SK-N-SH (cell line): ENCODE results near the gene PRSS56. TPM values are rescaled to one million over a fixed set of nuclear protein-coding genes. Genes with fewer than 3 reads are reported as not detected.

ENCODE experiments used
- CTCF ChIA-PET: fragments of 300-600, 350-600 bp; formaldehyde crosslinking; extraction: SDS; loops from one replicate; lab custom pipeline; 2021; lab: Yijun Ruan, JAX
- POLR2A ChIA-PET: fragments of 350-600 bp; sonication (Branson Sonifier 250); formaldehyde crosslinking; extraction: SDS; loops from one replicate; lab custom pipeline; 2020; ENCODE audit warnings: antibody characterized with exemption, inconsistent platforms; lab: Yijun Ruan, JAX
- DNase-seq: peaks from one replicate; pipeline ENCODE4 v3.0.0; 2012
- H2AFZ ChIP-seq: fragments of 200-600 bp; sonication (generic); 2 replicates; pipeline ENCODE4 v1.8.1; 2016; ENCODE audit warnings: antibody characterized with exemption, mild to moderate bottlenecking, low read depth
- H3F3A ChIP-seq: fragments of 200-600 bp; sonication (generic); replicated peaks from 2 replicates; pipeline ENCODE3; 2016; ENCODE audit warnings: antibody characterized with exemption, mild to moderate bottlenecking; ENCODE audit not compliant: insufficient read depth
- H3K27ac ChIP-seq, 2 experiments: fragments of 200-500 bp in 1 of 2; fragments of 200-600 bp in 1 of 2; sonication (Bioruptor generic) in 1 of 2; sonication (generic), shearing (Covaris generic) in 1 of 2; 2 replicates each; pipeline versions ENCODE4 v1.5.1 to v1.6.1; 2014 to 2016; ENCODE audit warnings: low read depth in 2 of 2, inconsistent platforms in 1 of 2, low read length in 1 of 2, mild to moderate bottlenecking in 1 of 2, mixed read lengths in 1 of 2
- H3K27me3 ChIP-seq: fragments of 200-600 bp; sonication (generic), shearing (Covaris generic); 2 replicates; pipeline ENCODE4 v1.6.1; 2016; ENCODE audit warnings: mixed run types; ENCODE audit not compliant: insufficient read depth
- H3K36me3 ChIP-seq, 2 experiments: fragments of 200-500 bp in 1 of 2; fragments of 200-600 bp in 1 of 2; sonication (Bioruptor generic) in 1 of 2; sonication (generic) in 1 of 2; replicated peaks in 1 of 2; 2 replicates each; pipeline versions ENCODE3 to v1.5.1; 2014 to 2016; ENCODE audit warnings: low read length in 1 of 2, mild to moderate bottlenecking in 1 of 2; ENCODE audit not compliant: insufficient read depth in 2 of 2, control insufficient read depth in 1 of 2
- H3K4me1 ChIP-seq, 2 experiments: fragments of 200-500 bp in 1 of 2; fragments of 200-600 bp in 1 of 2; sonication (Bioruptor generic) in 1 of 2; sonication (generic), shearing (Covaris generic) in 1 of 2; 2 replicates each; pipeline versions ENCODE4 v1.5.1 to v1.6.1; 2014 to 2016; ENCODE audit warnings: low read depth in 1 of 2, low read length in 1 of 2, mixed run types in 1 of 2; ENCODE audit not compliant: insufficient read depth in 2 of 2, control insufficient read depth in 1 of 2
- H3K4me2 ChIP-seq: fragments of 200-600 bp; sonication (generic), shearing (Covaris generic); 2 replicates; pipeline ENCODE4 v1.6.1; 2017; ENCODE audit warnings: mixed run types
- H3K4me3 ChIP-seq, 2 experiments: fragments of 200-500 bp in 1 of 2; fragments of 200-600 bp in 1 of 2; sonication (Bioruptor generic) in 1 of 2; sonication (generic), shearing (Covaris generic) in 1 of 2; 2 replicates each; pipeline versions ENCODE4 v1.5.1 to v1.8.1; 2014 to 2016; ENCODE audit warnings: low read depth in 2 of 2, inconsistent platforms in 1 of 2, low read length in 1 of 2, mild to moderate bottlenecking in 1 of 2, mixed read lengths in 1 of 2, moderate library complexity in 1 of 2
- H3K79me2 ChIP-seq: fragments of 200-600 bp; sonication (generic); 2 replicates; pipeline ENCODE4 v1.8.1; 2017; ENCODE audit warnings: mild to moderate bottlenecking; ENCODE audit not compliant: insufficient read depth
- H3K9ac ChIP-seq: fragments of 200-600 bp; sonication (generic); 2 replicates; pipeline ENCODE4 v1.6.1; 2017; ENCODE audit warnings: mixed run types
- H3K9me2 ChIP-seq: fragments of 200-600 bp; sonication (generic); 2 replicates; pipeline ENCODE4 v1.6.1; 2017; ENCODE audit warnings: mixed run types
- H3K9me3 ChIP-seq: fragments of 200-600 bp; sonication (generic); 2 replicates; pipeline ENCODE4 v1.6.1; 2017; ENCODE audit warnings: mixed run types, mild to moderate bottlenecking, moderate library complexity
- H4K20me1 ChIP-seq: fragments of 200-600 bp; sonication (generic); 2 replicates; pipeline ENCODE4 v1.6.1; 2017; ENCODE audit warnings: mild to moderate bottlenecking, mixed run types; ENCODE audit not compliant: insufficient read depth
- CTCF ChIP-seq: fragments of 200-600 bp; sonication (generic); IDR thresholded peaks from 2 replicates; pipeline ENCODE4 v1.6.1; 2017; ENCODE audit warnings: antibody characterized with exemption, mild to moderate bottlenecking, moderate library complexity
- EZH2phosphoT487 ChIP-seq: fragments of 200-600 bp; sonication (generic); IDR thresholded peaks from 2 replicates; pipeline ENCODE4 v1.6.1; 2017; ENCODE audit warnings: low read depth, mixed run types, mild to moderate bottlenecking, antibody characterized with exemption, moderate library complexity, borderline replicate concordance
- FOXJ3 ChIP-seq: sonication (generic); formaldehyde crosslinking; IDR thresholded peaks from 2 replicates; pipeline ENCODE4 v1.5.1; 2020; ENCODE audit warnings: mild to moderate bottlenecking, missing genetic modification reagents
- GABPA ChIP-seq: IDR thresholded peaks from 2 replicates; pipeline ENCODE4 v1.4.0; 2012; ENCODE audit warnings: low read depth, mild to moderate bottlenecking
- JUND ChIP-seq: IDR thresholded peaks from 2 replicates; pipeline ENCODE4 v1.4.0; 2012
- MEF2A ChIP-seq: IDR thresholded peaks from 2 replicates; pipeline ENCODE4 v1.4.0; 2012; ENCODE audit warnings: low read depth, borderline replicate concordance
- NRF1 ChIP-seq: IDR thresholded peaks from 2 replicates; pipeline ENCODE4 v1.6.1; 2012; ENCODE audit warnings: low read depth, mild to moderate bottlenecking, low read length
- POLR2AphosphoS5 ChIP-seq: IDR thresholded peaks from 2 replicates; pipeline ENCODE4 v1.6.1; 2012; ENCODE audit warnings: low read depth, low read length
- RCOR1 ChIP-seq: fragments of 150-350 bp; IDR thresholded peaks from 2 replicates; pipeline ENCODE4 v1.6.1; 2017; ENCODE audit warnings: antibody characterized with exemption, low read length
- RFX5 ChIP-seq: IDR thresholded peaks from 2 replicates; pipeline ENCODE4 v1.6.1; 2012; ENCODE audit warnings: mild to moderate bottlenecking, improper control_type of control experiment, low read length
- RXRA ChIP-seq: IDR thresholded peaks from 2 replicates; pipeline ENCODE4 v1.4.0; 2012; ENCODE audit warnings: low read depth, mild to moderate bottlenecking, borderline replicate concordance
- SIN3A ChIP-seq: IDR thresholded peaks from 2 replicates; pipeline ENCODE4 v1.6.1; 2012; ENCODE audit warnings: low read depth, mild to moderate bottlenecking, low read length, moderate library complexity, borderline replicate concordance
- TAF1 ChIP-seq: IDR thresholded peaks from 2 replicates; pipeline ENCODE4 v1.6.1; 2012; ENCODE audit warnings: low read depth, mild to moderate bottlenecking, low read length, moderate library complexity, borderline replicate concordance
- TEAD4 ChIP-seq: IDR thresholded peaks from 2 replicates; pipeline ENCODE4 v1.4.0; 2012; ENCODE audit warnings: mild to moderate bottlenecking, borderline replicate concordance; ENCODE audit not compliant: insufficient read depth
- ZBTB33 ChIP-seq: IDR thresholded peaks from 2 replicates; pipeline ENCODE4 v1.4.0; 2012; ENCODE audit warnings: low read depth, borderline replicate concordance
- WGBS: methylation state at CpG from one replicate; pipeline ENCODE4 v1.1.6; 2017; ENCODE audit warnings: low lambda C conversion rate; 5-methylcytosine and 5-hydroxymethylcytosine counted together
- polyA plus RNA-seq, 3 experiments: library from polyadenylated mRNA; depleted of rRNA; stranded (reverse); fragments of >200 nt; gene quantifications; 2 replicates each; pipeline ENCODE4 v1.2.3, GENCODE V29; 2012
- TF ChIP-seq, protein P1 (sequence below): IDR thresholded peaks from 2 replicates; pipeline ENCODE4 v1.4.0; 2012; ENCODE audit warnings: low read depth, borderline replicate concordance
- TF ChIP-seq, protein P2 (sequence below): IDR thresholded peaks from 2 replicates; pipeline ENCODE4 v1.6.1; 2012; ENCODE audit warnings: mild to moderate bottlenecking, low read depth, low read length, moderate library complexity

PRSS56 gene
- polyA plus RNA-seq, 1 of the 3 experiments (the other 2 are of a cell fraction): not detected

DNA sequence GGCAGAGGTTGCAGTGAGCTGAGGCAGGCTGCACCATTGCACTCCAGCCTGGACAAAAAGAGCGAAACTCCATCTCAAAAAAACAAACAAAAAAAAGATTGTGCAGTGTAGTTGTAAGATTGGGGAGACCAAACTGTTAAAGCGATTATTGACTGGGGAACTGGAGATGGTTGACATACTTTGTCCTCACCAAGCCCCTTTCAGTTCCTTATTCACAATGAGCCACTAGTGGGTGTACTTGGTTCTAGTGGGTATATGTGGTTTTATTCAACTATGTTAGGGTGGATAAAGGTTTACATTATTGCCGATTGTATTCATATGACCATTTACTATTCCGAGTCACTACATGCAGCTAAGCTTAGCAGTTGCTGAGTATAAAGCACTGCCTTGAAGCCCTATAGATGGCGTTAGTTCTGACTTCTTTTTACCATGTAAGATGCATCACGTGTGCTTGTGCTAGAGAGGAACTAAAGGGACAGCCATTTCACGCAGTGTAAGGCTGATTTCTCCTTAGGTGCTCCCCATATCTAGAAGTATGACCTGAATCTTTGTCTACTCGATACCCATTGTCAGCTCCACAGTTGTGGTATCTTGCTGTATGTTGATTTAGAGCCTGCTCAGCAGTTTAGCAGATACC, 42.4 kb downstream of the PRSS56 start:
- no peak for TF ChIP-seq RFX5
- no peak for TF ChIP-seq TAF1
- TF ChIP-seq EZH2phosphoT487: no peak
- TF ChIP-seq GABPA: no peak
- TF ChIP-seq NRF1: no peak
- no peak for TF ChIP-seq JUND
- TF ChIP-seq, protein P1, sequence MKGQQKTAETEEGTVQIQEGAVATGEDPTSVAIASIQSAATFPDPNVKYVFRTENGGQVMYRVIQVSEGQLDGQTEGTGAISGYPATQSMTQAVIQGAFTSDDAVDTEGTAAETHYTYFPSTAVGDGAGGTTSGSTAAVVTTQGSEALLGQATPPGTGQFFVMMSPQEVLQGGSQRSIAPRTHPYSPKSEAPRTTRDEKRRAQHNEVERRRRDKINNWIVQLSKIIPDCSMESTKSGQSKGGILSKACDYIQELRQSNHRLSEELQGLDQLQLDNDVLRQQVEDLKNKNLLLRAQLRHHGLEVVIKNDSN: no peak
- TF ChIP-seq TEAD4: no peak
- TF ChIP-seq RXRA: no peak
- TF ChIP-seq MEF2A: no peak
- TF ChIP-seq FOXJ3 (CRISPR knock-in tag): no peak
- TF ChIP-seq POLR2AphosphoS5: no peak
- TF ChIP-seq SIN3A: no peak
- no peak for TF ChIP-seq CTCF
- no peak for TF ChIP-seq ZBTB33
- TF ChIP-seq RCOR1: no peak
- TF ChIP-seq, protein P2, sequence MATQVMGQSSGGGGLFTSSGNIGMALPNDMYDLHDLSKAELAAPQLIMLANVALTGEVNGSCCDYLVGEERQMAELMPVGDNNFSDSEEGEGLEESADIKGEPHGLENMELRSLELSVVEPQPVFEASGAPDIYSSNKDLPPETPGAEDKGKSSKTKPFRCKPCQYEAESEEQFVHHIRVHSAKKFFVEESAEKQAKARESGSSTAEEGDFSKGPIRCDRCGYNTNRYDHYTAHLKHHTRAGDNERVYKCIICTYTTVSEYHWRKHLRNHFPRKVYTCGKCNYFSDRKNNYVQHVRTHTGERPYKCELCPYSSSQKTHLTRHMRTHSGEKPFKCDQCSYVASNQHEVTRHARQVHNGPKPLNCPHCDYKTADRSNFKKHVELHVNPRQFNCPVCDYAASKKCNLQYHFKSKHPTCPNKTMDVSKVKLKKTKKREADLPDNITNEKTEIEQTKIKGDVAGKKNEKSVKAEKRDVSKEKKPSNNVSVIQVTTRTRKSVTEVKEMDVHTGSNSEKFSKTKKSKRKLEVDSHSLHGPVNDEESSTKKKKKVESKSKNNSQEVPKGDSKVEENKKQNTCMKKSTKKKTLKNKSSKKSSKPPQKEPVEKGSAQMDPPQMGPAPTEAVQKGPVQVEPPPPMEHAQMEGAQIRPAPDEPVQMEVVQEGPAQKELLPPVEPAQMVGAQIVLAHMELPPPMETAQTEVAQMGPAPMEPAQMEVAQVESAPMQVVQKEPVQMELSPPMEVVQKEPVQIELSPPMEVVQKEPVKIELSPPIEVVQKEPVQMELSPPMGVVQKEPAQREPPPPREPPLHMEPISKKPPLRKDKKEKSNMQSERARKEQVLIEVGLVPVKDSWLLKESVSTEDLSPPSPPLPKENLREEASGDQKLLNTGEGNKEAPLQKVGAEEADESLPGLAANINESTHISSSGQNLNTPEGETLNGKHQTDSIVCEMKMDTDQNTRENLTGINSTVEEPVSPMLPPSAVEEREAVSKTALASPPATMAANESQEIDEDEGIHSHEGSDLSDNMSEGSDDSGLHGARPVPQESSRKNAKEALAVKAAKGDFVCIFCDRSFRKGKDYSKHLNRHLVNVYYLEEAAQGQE: no peak
- ChIA-PET POLR2A (no interaction called here), CTCF (interaction anchor here (0.9 kb wide), 1 partner anchor 18 kb away, joined by 3 read pairs; no protein-coding TSS in a partner anchor)
- 85% methylated on average over 8 of the region's 8 CpGs for WGBS
- no peak overlapping the region for H2AFZ ChIP-seq
- no peak for DNase-seq
- H3K4me1 ChIP-seq: no peaks in the 10 kb centered on the region
- no peak overlapping the region for H3K4me3 ChIP-seq
- H3K27ac ChIP-seq: no peak overlapping the region
- peaks cover 66 to 69% of the 10 kb centered on the region in 2 experiments for H3K36me3 ChIP-seq
- H3K79me2 ChIP-seq: peaks cover 16% of the 10 kb centered on the region; the same call in 1 of the 2 replicates
- H3K4me2 ChIP-seq: no peak overlapping the region
- H3K27me3 ChIP-seq: no peaks in the 10 kb centered on the region
- no peaks in the 10 kb centered on the region for H3F3A ChIP-seq
- H3K9ac ChIP-seq: no peak overlapping the region
- no peaks in the 10 kb centered on the region for H3K9me3 ChIP-seq
- H3K9me2 ChIP-seq: no peaks in the 10 kb centered on the region
- H4K20me1 ChIP-seq: no peaks in the 10 kb centered on the region; the same call in 1 of the 2 replicates
